ENCODE measurements around the gene SLC4A7.
"Not testable (repeated sequence)": the region's sequence is repeated elsewhere in the genome, so short reads cannot be mapped to it uniquely, and the experiment has no call there.

SLC4A7 gene

GRCh38 chr3:27486336-27486735 lies 2.2 kb upstream of the SLC4A7 start:
- no peak for FAIRE-seq

- FAIRE-seq, result no peak
These were observed 1.7 kb upstream of the SLC4A7 start for GRCh38 chr3:27485866-27486265.

- FAIRE-seq, result no peak
These were observed 818 bp downstream of the SLC4A7 start for GRCh38 chr3:27483117-27484014.

GRCh38 chr3:27479806-27480543 lies 4.2 kb downstream of the SLC4A7 start:
- FAIRE-seq, result no peak

GRCh38 chr3:27471923-27472550 lies 12.1 kb downstream of the SLC4A7 start:
- FAIRE-seq, result no peak

GRCh38 chr3:27468283-27468886 lies 15.8 kb downstream of the SLC4A7 start:
- FAIRE-seq, result no peak

GRCh38 chr3:27467545-27467944 lies 16.6 kb downstream of the SLC4A7 start:
- FAIRE-seq, result peak; percentile 86

- FAIRE-seq, result no peak
These were observed 19.5 kb downstream of the SLC4A7 start for GRCh38 chr3:27464646-27465045.

- FAIRE-seq, result no peak
These were observed 22.0 kb downstream of the SLC4A7 start for GRCh38 chr3:27462228-27462627.

GRCh38 chr3:27458929-27459328 lies 25.3 kb downstream of the SLC4A7 start:
- no peak for FAIRE-seq

GRCh38 chr3:27456554-27456953 lies 27.6 kb downstream of the SLC4A7 start:
- no peak for FAIRE-seq

GRCh38 chr3:27454914-27455313 lies 29.3 kb downstream of the SLC4A7 start:
- FAIRE-seq, result no peak

GRCh38 chr3:27454461-27454860 lies 29.7 kb downstream of the SLC4A7 start:
- FAIRE-seq, result no peak

GRCh38 chr3:27452368-27453090 lies 31.7 kb downstream of the SLC4A7 start:
- peak; percentile 85 for FAIRE-seq

- FAIRE-seq, result no peak
These were observed 32.3 kb downstream of the SLC4A7 start for GRCh38 chr3:27451842-27452241.

- FAIRE-seq, result no peak
These were observed 32.9 kb downstream of the SLC4A7 start for GRCh38 chr3:27451251-27451650.

GRCh38 chr3:27449530-27450150 lies 34.5 kb downstream of the SLC4A7 start:
- FAIRE-seq, result no peak

- FAIRE-seq, result not testable (repeated sequence)
These were observed 41.2 kb downstream of the SLC4A7 start for GRCh38 chr3:27442995-27443394.

- FAIRE-seq, result peak; percentile 99
These were observed 45.8 kb downstream of the SLC4A7 start for GRCh38 chr3:27438352-27438751.

GRCh38 chr3:27431116-27431515 lies 53.1 kb downstream of the SLC4A7 start:
- FAIRE-seq, result peak; percentile 57

GRCh38 chr3:27429909-27430308 lies 54.3 kb downstream of the SLC4A7 start:
- no peak for FAIRE-seq

- FAIRE-seq, result no peak
These were observed 55.7 kb downstream of the SLC4A7 start for GRCh38 chr3:27428446-27428845.
